SK-N-SH treated with all-trans-retinoic acid at 6 μM for 48 hours (cell line): Measurements from ENCODE around the gene CES3.
A peak's percentile ranks its signal among the peaks of the same experiment; 100 is the strongest.

ENCODE experiments used
- ATAC-seq: fragments of 200-7000 bp; cut with Tn5 transposase; 3 replicates; pipeline ENCODE4 v1.9.1; 2020; ENCODE audit warnings: mild to moderate bottlenecking, moderate library complexity
- ARNTL ChIP-seq: fragments of 450-650 bp; formaldehyde crosslinking; IDR thresholded peaks from 2 replicates; pipeline ENCODE4 v1.5.0; 2020; ENCODE audit warnings: low read depth, mild to moderate bottlenecking, moderate library complexity, borderline replicate concordance
- CSDC2 ChIP-seq: fragments of 250-450 bp; sonication (Bioruptor Pico); IDR thresholded peaks from 2 replicates; pipeline ENCODE4 v1.5.0; 2020; ENCODE audit warnings: mild to moderate bottlenecking, moderate library complexity
- ESRRG ChIP-seq: fragments of 250-450 bp; sonication (Bioruptor Pico); IDR thresholded peaks from 2 replicates; pipeline ENCODE4 v1.6.1; 2021; ENCODE audit warnings: mild to moderate bottlenecking
- ISL1 ChIP-seq: fragments of 250-450 bp; sonication (Bioruptor Pico); IDR thresholded peaks from 2 replicates; pipeline ENCODE4 v2.1.2; 2022; ENCODE audit warnings: mild to moderate bottlenecking, moderate library complexity
- PPARA ChIP-seq: fragments of 250-450 bp; sonication (Bioruptor Pico); IDR thresholded peaks from 2 replicates; pipeline ENCODE4 v1.5.0; 2020; ENCODE audit warnings: mild to moderate bottlenecking, borderline replicate concordance
- RARB ChIP-seq: fragments of 250-450 bp; sonication (Bioruptor Pico); IDR thresholded peaks from 2 replicates; pipeline ENCODE4 v1.8.0; 2021; ENCODE audit warnings: mild to moderate bottlenecking, moderate library complexity
- SNAI2 ChIP-seq: fragments of 250-450 bp; sonication (Bioruptor Pico); IDR thresholded peaks from 2 replicates; pipeline ENCODE4 v1.5.0; 2020; ENCODE audit warnings: mild to moderate bottlenecking, moderate library complexity
- TCF4 ChIP-seq: fragments of 250-450 bp; sonication (Bioruptor Pico); IDR thresholded peaks from 2 replicates; pipeline ENCODE4 v1.8.0; 2021; ENCODE audit warnings: mild to moderate bottlenecking, moderate library complexity, borderline replicate concordance
- TOX ChIP-seq: fragments of 250-450 bp; sonication (Bioruptor Pico); IDR thresholded peaks from 2 replicates; pipeline ENCODE4 v1.8.0; 2021; ENCODE audit warnings: mild to moderate bottlenecking, moderate library complexity, borderline replicate concordance
- ZC3H10 ChIP-seq: fragments of 250-450 bp; sonication (Bioruptor Pico); IDR thresholded peaks from 2 replicates; pipeline ENCODE4 v1.5.1; 2021; ENCODE audit warnings: mild to moderate bottlenecking, moderate library complexity
- ZFP3 ChIP-seq: fragments of 250-450 bp; sonication (Bioruptor Pico); IDR thresholded peaks from 2 replicates; pipeline ENCODE4 v1.5.0; 2020; ENCODE audit warnings: mild to moderate bottlenecking, moderate library complexity
- ZFP30 ChIP-seq: fragments of 450-650 bp; formaldehyde crosslinking; IDR thresholded peaks from 2 replicates; pipeline ENCODE4 v1.5.0; 2022; ENCODE audit warnings: mild to moderate bottlenecking, moderate library complexity
- ZNF565 ChIP-seq: fragments of 450-650 bp; formaldehyde crosslinking; conservative IDR thresholded peaks from 2 replicates; pipeline ENCODE4 v1.5.0; 2020; ENCODE audit warnings: low read depth, mild to moderate bottlenecking, moderate library complexity
- ZNF70 ChIP-seq: fragments of 450-650 bp; formaldehyde crosslinking; IDR thresholded peaks from 2 replicates; pipeline ENCODE4 v1.5.0; 2020; ENCODE audit warnings: mild to moderate bottlenecking, moderate library complexity
- ZNF8 ChIP-seq: fragments of 450-650 bp; formaldehyde crosslinking; IDR thresholded peaks from 2 replicates; pipeline ENCODE4 v1.5.0; 2020; ENCODE audit warnings: mild to moderate bottlenecking, moderate library complexity
- TF ChIP-seq, protein P1 (sequence below): fragments of 250-450 bp; sonication (Bioruptor Pico); IDR thresholded peaks from 2 replicates; pipeline ENCODE4 v1.8.0; 2021; ENCODE audit warnings: low read depth, mild to moderate bottlenecking, moderate library complexity, borderline replicate concordance
- TF ChIP-seq, protein P2 (sequence below): fragments of 250-450 bp; sonication (Bioruptor Pico); IDR thresholded peaks from 2 replicates; pipeline ENCODE4 v1.5.1; 2021; ENCODE audit warnings: mild to moderate bottlenecking, moderate library complexity
- TF ChIP-seq, protein P3 (sequence below): fragments of 250-450 bp; sonication (Bioruptor Pico); IDR thresholded peaks from 2 replicates; pipeline ENCODE4 v1.5.0; 2020; ENCODE audit warnings: mild to moderate bottlenecking, moderate library complexity

Gene CES3

DNA sequence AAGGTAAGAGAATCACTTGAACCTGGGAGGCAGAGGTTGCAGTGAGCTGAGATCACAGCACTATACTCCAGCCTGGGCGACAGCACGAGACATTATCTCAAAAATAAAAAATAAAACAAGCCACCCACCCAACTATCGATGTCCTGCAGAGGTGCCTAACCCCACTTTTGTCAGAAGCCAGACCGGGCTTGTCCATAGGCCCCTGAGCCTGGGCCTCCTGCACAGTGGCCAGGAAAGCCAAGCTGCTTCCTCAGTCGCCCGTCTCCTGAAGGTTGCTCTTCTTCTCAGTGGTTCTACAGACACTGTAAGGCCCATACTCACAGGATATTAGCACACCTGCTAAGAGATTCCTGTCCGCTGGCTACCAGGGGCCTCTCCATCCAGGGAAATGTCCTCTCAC is 14.5 kb upstream of the CES3 start (continued):
- TF ChIP-seq, protein P1, sequence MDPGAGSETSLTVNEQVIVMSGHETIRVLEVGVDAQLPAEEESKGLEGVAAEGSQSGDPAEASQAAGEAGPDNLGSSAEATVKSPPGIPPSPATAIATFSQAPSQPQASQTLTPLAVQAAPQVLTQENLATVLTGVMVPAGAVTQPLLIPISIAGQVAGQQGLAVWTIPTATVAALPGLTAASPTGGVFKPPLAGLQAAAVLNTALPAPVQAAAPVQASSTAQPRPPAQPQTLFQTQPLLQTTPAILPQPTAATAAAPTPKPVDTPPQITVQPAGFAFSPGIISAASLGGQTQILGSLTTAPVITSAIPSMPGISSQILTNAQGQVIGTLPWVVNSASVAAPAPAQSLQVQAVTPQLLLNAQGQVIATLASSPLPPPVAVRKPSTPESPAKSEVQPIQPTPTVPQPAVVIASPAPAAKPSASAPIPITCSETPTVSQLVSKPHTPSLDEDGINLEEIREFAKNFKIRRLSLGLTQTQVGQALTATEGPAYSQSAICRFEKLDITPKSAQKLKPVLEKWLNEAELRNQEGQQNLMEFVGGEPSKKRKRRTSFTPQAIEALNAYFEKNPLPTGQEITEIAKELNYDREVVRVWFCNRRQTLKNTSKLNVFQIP (CRISPR knock-in tag), result no peak
- TF ChIP-seq ZNF70 (CRISPR knock-in tag), result no peak
- TF ChIP-seq RARB (CRISPR knock-in tag), result no peak
- TF ChIP-seq, all 23 proteins: peak for 0

DNA sequence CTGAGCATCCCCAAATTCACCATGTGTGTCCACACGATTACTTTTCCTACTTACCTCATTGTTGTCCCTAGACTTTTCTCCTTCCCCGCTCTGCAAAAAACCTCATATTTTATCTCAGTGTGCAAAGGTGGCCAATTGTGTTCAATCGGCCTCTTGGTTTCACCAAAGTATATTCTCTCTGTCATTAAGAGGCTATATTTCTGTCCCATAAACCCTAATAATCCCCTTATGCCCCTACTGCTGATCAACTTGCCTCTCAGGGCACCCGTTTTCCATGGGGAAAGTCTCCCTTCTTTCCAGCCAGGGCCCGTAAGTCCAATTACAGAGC is 14.1 kb upstream of the CES3 start:
- TF ChIP-seq ZNF565, result no peak
- no peak for TF ChIP-seq ISL1 (CRISPR knock-in tag)
- TF ChIP-seq, protein P2, sequence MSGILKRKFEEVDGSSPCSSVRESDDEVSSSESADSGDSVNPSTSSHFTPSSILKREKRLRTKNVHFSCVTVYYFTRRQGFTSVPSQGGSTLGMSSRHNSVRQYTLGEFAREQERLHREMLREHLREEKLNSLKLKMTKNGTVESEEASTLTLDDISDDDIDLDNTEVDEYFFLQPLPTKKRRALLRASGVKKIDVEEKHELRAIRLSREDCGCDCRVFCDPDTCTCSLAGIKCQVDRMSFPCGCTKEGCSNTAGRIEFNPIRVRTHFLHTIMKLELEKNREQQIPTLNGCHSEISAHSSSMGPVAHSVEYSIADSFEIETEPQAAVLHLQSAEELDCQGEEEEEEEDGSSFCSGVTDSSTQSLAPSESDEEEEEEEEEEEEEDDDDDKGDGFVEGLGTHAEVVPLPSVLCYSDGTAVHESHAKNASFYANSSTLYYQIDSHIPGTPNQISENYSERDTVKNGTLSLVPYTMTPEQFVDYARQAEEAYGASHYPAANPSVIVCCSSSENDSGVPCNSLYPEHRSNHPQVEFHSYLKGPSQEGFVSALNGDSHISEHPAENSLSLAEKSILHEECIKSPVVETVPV (CRISPR knock-in tag), result no peak
- TF ChIP-seq, protein P1 (CRISPR knock-in tag), result no peak
- TF ChIP-seq SNAI2 (CRISPR knock-in tag), result no peak
- no peak for ATAC-seq

- TF ChIP-seq, protein P2 (CRISPR knock-in tag), result no peak
- TF ChIP-seq ZC3H10 (CRISPR knock-in tag) (no peak), ARNTL (CRISPR knock-in tag) (no peak), ZNF565 (no peak), ZFP3 (no peak), TOX (CRISPR knock-in tag) (no peak), CSDC2 (no peak), SNAI2 (CRISPR knock-in tag) (no peak), PPARA (CRISPR knock-in tag) (no peak), ZNF8 (CRISPR knock-in tag) (no peak)
- TF ChIP-seq, protein P3, sequence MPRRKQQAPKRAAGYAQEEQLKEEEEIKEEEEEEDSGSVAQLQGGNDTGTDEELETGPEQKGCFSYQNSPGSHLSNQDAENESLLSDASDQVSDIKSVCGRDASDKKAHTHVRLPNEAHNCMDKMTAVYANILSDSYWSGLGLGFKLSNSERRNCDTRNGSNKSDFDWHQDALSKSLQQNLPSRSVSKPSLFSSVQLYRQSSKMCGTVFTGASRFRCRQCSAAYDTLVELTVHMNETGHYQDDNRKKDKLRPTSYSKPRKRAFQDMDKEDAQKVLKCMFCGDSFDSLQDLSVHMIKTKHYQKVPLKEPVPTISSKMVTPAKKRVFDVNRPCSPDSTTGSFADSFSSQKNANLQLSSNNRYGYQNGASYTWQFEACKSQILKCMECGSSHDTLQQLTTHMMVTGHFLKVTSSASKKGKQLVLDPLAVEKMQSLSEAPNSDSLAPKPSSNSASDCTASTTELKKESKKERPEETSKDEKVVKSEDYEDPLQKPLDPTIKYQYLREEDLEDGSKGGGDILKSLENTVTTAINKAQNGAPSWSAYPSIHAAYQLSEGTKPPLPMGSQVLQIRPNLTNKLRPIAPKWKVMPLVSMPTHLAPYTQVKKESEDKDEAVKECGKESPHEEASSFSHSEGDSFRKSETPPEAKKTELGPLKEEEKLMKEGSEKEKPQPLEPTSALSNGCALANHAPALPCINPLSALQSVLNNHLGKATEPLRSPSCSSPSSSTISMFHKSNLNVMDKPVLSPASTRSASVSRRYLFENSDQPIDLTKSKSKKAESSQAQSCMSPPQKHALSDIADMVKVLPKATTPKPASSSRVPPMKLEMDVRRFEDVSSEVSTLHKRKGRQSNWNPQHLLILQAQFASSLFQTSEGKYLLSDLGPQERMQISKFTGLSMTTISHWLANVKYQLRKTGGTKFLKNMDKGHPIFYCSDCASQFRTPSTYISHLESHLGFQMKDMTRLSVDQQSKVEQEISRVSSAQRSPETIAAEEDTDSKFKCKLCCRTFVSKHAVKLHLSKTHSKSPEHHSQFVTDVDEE, result no peak
- ATAC-seq, result peak; percentile 88
Observed at GRCh38 chr16:66947302-66948065, 13.6 kb upstream of the CES3 start.

GRCh38 chr16:66948134-66948836 is 12.8 kb upstream of the CES3 start:
- TF ChIP-seq ZNF70 (CRISPR knock-in tag), result no peak
- no peak for TF ChIP-seq ESRRG
- TF ChIP-seq ZFP30, result no peak
- no peak for TF ChIP-seq ZNF8 (CRISPR knock-in tag)
- TF ChIP-seq ZC3H10 (CRISPR knock-in tag), result no peak
- TF ChIP-seq TCF4 (CRISPR knock-in tag), result no peak
- ATAC-seq, result peak; percentile 49
